Aorta (tissue), 5 donors: ENCODE data around the gene WDR55. TPM values are rescaled to one million over a fixed set of nuclear protein-coding genes. Genes with fewer than 3 reads are reported as not detected.
A peak's percentile ranks its signal among the peaks of the same experiment; 100 is the strongest.
"Not testable (repeated sequence)": the region's sequence is repeated elsewhere in the genome, so short reads cannot be mapped to it uniquely, and the experiment has no call there.

Source experiments
- ATAC-seq: fragments of 200-7000 bp; cut with Tn5 transposase; one replicate; pipeline ENCODE4 v1.9.1; 2022; ENCODE audit warnings: moderate library complexity; ENCODE audit not compliant: low FRiP score
- DNase-seq, 2 donors: peaks; one replicate each; pipeline ENCODE4 v3.0.0-alpha.2; 2020
- H3K27ac ChIP-seq, 2 donors: one replicate each; pipeline ENCODE4 v1.5.1; 2013; ENCODE audit warnings: low read length in 2 of 2, mild to moderate bottlenecking in 2 of 2, moderate library complexity in 2 of 2, control low read depth in 1 of 2, inconsistent platforms in 1 of 2, low read depth in 1 of 2
- H3K27me3 ChIP-seq, 2 donors: one replicate each; pipeline ENCODE4 v1.6.1; 2013; ENCODE audit warnings: control low read depth in 1 of 2, low read length in 1 of 2, mild to moderate bottlenecking in 1 of 2, moderate library complexity in 1 of 2; ENCODE audit not compliant: insufficient read depth in 2 of 2, control insufficient read depth in 1 of 2
- H3K36me3 ChIP-seq, 2 donors: one replicate each; pipeline ENCODE4 v1.6.1; 2013; ENCODE audit warnings: control low read depth in 1 of 2, low read length in 1 of 2, mild to moderate bottlenecking in 1 of 2; ENCODE audit not compliant: insufficient read depth in 2 of 2, control insufficient read depth in 1 of 2
- H3K4me1 ChIP-seq, 2 donors: one replicate each; pipeline ENCODE4 v1.6.1; 2013; ENCODE audit warnings: low read length in 2 of 2, control low read depth in 1 of 2, mild to moderate bottlenecking in 1 of 2, moderate library complexity in 1 of 2; ENCODE audit not compliant: insufficient read depth in 2 of 2, control insufficient read depth in 1 of 2
- H3K4me3 ChIP-seq, 2 donors: one replicate each; pipeline ENCODE4 v1.5.1; 2013; ENCODE audit warnings: low read length in 2 of 2, control low read depth in 1 of 2, mild to moderate bottlenecking in 1 of 2
- H3K9me3 ChIP-seq: one replicate; pipeline ENCODE4 v1.6.1; 2013; ENCODE audit warnings: mild to moderate bottlenecking, low read length; ENCODE audit not compliant: control insufficient read depth
- WGBS, 2 donors: extraction: QIAGEN DNeasy Blood & Tissue Kit; methylation state at CpG; one replicate each; pipeline ENCODE4 v1.1.7; 2013; 5-methylcytosine and 5-hydroxymethylcytosine counted together
- intact Hi-C, 2 donors: fragments of 100-400 bp; cut with DNase I; formaldehyde crosslinking; loops; one replicate each; pipeline versions ENCODE4 v1.14.2 to v1.15.0; 2022
- polyA plus RNA-seq, 2 donors: library from polyadenylated mRNA; stranded (reverse); fragments of 200-250 nt; gene quantifications; one replicate each; pipeline ENCODE4 v1.2.3, GENCODE V29; 2013
- total RNA-seq, 2 donors: library from RNA; stranded (reverse); fragmentation: NEBNext Ultra II Directional; extraction: Animal tissue kit (Norgen Biotek cat#: 25700); gene quantifications; one replicate each; pipeline ENCODE4 v1.2.1, GENCODE V29; 2021
- donor health status: healthy with polysubstance abuse.
- donor health status: Bipolar disorder and iron deficiency.
- donor health status: DM: no; HTN: no; CAD: no.
- donor health status: DM: no; HTN: no; CAD: no.
- donor health status: DM: yes; HTN: yes; CAD: no.

Gene WDR55
- total and polyA plus RNA-seq, 4 donors = 9.5 to 22.0 (median 19.9) TPM

GRCh38 chr5:140631831-140632365 is 32.8 kb upstream of the WDR55 start:
- intact Hi-C loops = loop anchor here in 1 of 2 donors (2.0 kb wide), 1 partner anchor 65 kb away; no protein-coding TSS in a partner anchor
- H3K4me3 ChIP-seq = peak overlapping the region in 1 of 2 donors; percentile 15
- 6 to 7% methylated on average over 36 of the region's 36 CpGs for WGBS, 2 donors
- DNase-seq (peak in 1 of 2 donors; percentile 50), ATAC-seq (peak; percentile 53)
- H3K9me3 ChIP-seq = no peaks in the 10 kb centered on the region
- H3K36me3 ChIP-seq = no peaks in the 10 kb centered on the region
- no peak overlapping the region for H3K27ac ChIP-seq
- no peaks in the 10 kb centered on the region for H3K27me3 ChIP-seq
- no peaks in the 10 kb centered on the region for H3K4me1 ChIP-seq

GRCh38 chr5:140632366-140633020 is 32.2 kb upstream of the WDR55 start:
- Histone ChIP-seq H3K9me3 (no peaks in the 10 kb centered on the region), H3K36me3 (no peaks in the 10 kb centered on the region), H3K4me1 (no peaks in the 10 kb centered on the region), H3K27me3 (no peaks in the 10 kb centered on the region), H3K27ac (no peak overlapping the region), H3K4me3 (peak overlapping the region; percentile 15 to 28)
- peak; percentile 79 to 86 for DNase-seq
- 0% methylated on average over 51 of the region's 51 CpGs for WGBS, 2 donors
- peak; percentile 84 for ATAC-seq
- intact Hi-C loops = loop anchor here in 1 of 2 donors (2.0 kb wide), 1 partner anchor 66 kb away; no protein-coding TSS in a partner anchor

- intact Hi-C loops = loop anchor here in 1 of 2 donors (2.0 kb wide), 1 partner anchor 66 kb away; no protein-coding TSS in a partner anchor
- H3K27ac ChIP-seq = no peak within 1 kb of the TSS
Measured at GRCh38 chr5:140633021-140633471, 31.7 kb upstream of the WDR55 start, which contains the start of gene CD14. CD14 (minus strand) TSS chr5:140633175; CDS start chr5:140633071, 104 bp downstream.

GRCh38 chr5:140633501-140633900 is 31.2 kb upstream of the WDR55 start:
- Histone ChIP-seq H3K36me3 (no peaks in the 10 kb centered on the region), H3K4me3 (no peak overlapping the region), H3K27ac (no peak overlapping the region), H3K4me1 (no peaks in the 10 kb centered on the region), H3K27me3 (no peaks in the 10 kb centered on the region), H3K9me3 (no peaks in the 10 kb centered on the region)
- ATAC-seq (no peak), DNase-seq (no peak)
- intact Hi-C loops = loop anchor here in 1 of 2 donors (2.0 kb wide), 1 partner anchor 67 kb away; no protein-coding TSS in a partner anchor
- 86 to 91% methylated on average over 2 of the region's 2 CpGs for WGBS, 2 donors

More at GRCh38 chr5:140633021-140633471, 31.7 kb upstream of the WDR55 start, which contains the start of gene CD14:
- H3K4me3 ChIP-seq = peak within 1 kb of the TSS; percentile 15 to 28
- ATAC-seq = peak; percentile 72
- no peaks in the 10 kb centered on the region for H3K27me3 ChIP-seq
- no peaks in the 10 kb centered on the region for H3K4me1 ChIP-seq
- no peaks in the 10 kb centered on the region for H3K36me3 ChIP-seq
- peak; percentile 84 for DNase-seq
- WGBS, 2 donors = 4 to 9% methylated on average over 16 of the region's 16 CpGs
- no peaks in the 10 kb centered on the region for H3K9me3 ChIP-seq

- ATAC-seq = no peak
- Histone ChIP-seq H3K27ac (no peak overlapping the region), H3K4me1 (no peaks in the 10 kb centered on the region), H3K27me3 (no peaks in the 10 kb centered on the region), H3K36me3 (no peaks in the 10 kb centered on the region), H3K4me3 (no peak overlapping the region), H3K9me3 (no peaks in the 10 kb centered on the region)
- 70 to 71% methylated on average over 3 of the region's 3 CpGs for WGBS, 2 donors
- intact Hi-C loops = no loop called here
- DNase-seq = no peak
Measured at GRCh38 chr5:140634103-140634502, 30.6 kb upstream of the WDR55 start.

- DNase-seq (no peak), ATAC-seq (no peak)
- H3K27me3 ChIP-seq = no peaks in the 10 kb centered on the region
- H3K4me1 ChIP-seq = no peaks in the 10 kb centered on the region
- H3K27ac ChIP-seq = no peak overlapping the region
- intact Hi-C loops = loop anchor here in 1 of 2 donors (5.0 kb wide), 3 partner anchors 73 to 233 kb away; partner anchors contain the start of genes ANKHD1, APBB3, EIF4EBP3 and SLC35A4
- no peaks in the 10 kb centered on the region for H3K36me3 ChIP-seq
- H3K4me3 ChIP-seq = no peak overlapping the region
- 87 to 91% methylated on average over 8 of the region's 8 CpGs for WGBS, 2 donors
- H3K9me3 ChIP-seq = no peaks in the 10 kb centered on the region
Measured at GRCh38 chr5:140635291-140636257, 29.1 kb upstream of the WDR55 start.

GRCh38 chr5:140637371-140638100 is 27.2 kb upstream of the WDR55 start:
- no peaks in the 10 kb centered on the region for H3K9me3 ChIP-seq
- WGBS, 2 donors = 79 to 90% methylated on average over 10 of the region's 10 CpGs
- no peak for DNase-seq
- no peaks in the 10 kb centered on the region for H3K27me3 ChIP-seq
- no peak for ATAC-seq
- H3K4me3 ChIP-seq = no peak overlapping the region
- intact Hi-C loops = loop anchor here in 1 of 2 donors (5.0 kb wide), 3 partner anchors 75 to 235 kb away; partner anchors contain the start of genes ANKHD1, APBB3, EIF4EBP3 and SLC35A4
- no peaks in the 10 kb centered on the region for H3K4me1 ChIP-seq
- H3K36me3 ChIP-seq = no peaks in the 10 kb centered on the region
- no peak overlapping the region for H3K27ac ChIP-seq

- intact Hi-C loops = loop anchor here in 1 of 2 donors (5.0 kb wide), 3 partner anchors 77 to 237 kb away; partner anchors contain the start of genes ANKHD1, APBB3, EIF4EBP3 and SLC35A4
- not testable (repeated sequence) for H3K36me3 ChIP-seq, H3K27me3 ChIP-seq, DNase-seq, H3K4me1 ChIP-seq, H3K4me3 ChIP-seq, H3K9me3 ChIP-seq, ATAC-seq
- peak overlapping the region in 1 of 2 donors; percentile 4 for H3K27ac ChIP-seq
- WGBS, 2 donors = 25% methylated on average over 9 of the region's 9 CpGs
Measured at GRCh38 chr5:140638898-140639147, 25.9 kb upstream of the WDR55 start.
